Lung (tissue), 12 donors: Measurements from ENCODE around the gene ATP8B4. TPM values are rescaled to one million over a fixed set of nuclear protein-coding genes. Genes with fewer than 3 reads are reported as not detected.

Experiments
- ATAC-seq: fragments of 200-7000 bp; cut with Tn5 transposase; one replicate; pipeline ENCODE4 v1.9.1; 2020; ENCODE audit warnings: moderate number of reproducible peaks; ENCODE audit not compliant: insufficient read depth, low FRiP score
- DNase-seq, 3 donors: peaks; one replicate each; pipeline ENCODE4 v3.0.0-alpha.2; 2013 to 2017
- H3K27ac ChIP-seq, 2 donors: one replicate each; pipeline ENCODE4 v1.5.1; 2013; ENCODE audit warnings: mild to moderate bottlenecking in 2 of 2, moderate library complexity in 2 of 2, control low read depth in 1 of 2, inconsistent platforms in 1 of 2, low read depth in 1 of 2, low read length in 1 of 2
- H3K27me3 ChIP-seq, 3 donors: one replicate each; pipeline ENCODE4 v1.5.1; 2013; ENCODE audit warnings: low read length in 2 of 3; ENCODE audit not compliant: control insufficient read depth in 3 of 3, insufficient read depth in 3 of 3
- H3K36me3 ChIP-seq, 4 donors: one replicate each; pipeline ENCODE4 v1.5.1; 2013; ENCODE audit warnings: low read length in 4 of 4, mild to moderate bottlenecking in 1 of 4, moderate library complexity in 1 of 4; ENCODE audit not compliant: control insufficient read depth in 4 of 4, insufficient read depth in 4 of 4
- H3K4me1 ChIP-seq, 5 donors: one replicate each; pipeline ENCODE4 v1.5.1; 2013; ENCODE audit warnings: low read length in 5 of 5, mild to moderate bottlenecking in 2 of 5, moderate library complexity in 1 of 5; ENCODE audit not compliant: control insufficient read depth in 5 of 5, insufficient read depth in 5 of 5
- H3K4me3 ChIP-seq: one replicate; pipeline ENCODE4 v1.5.1; 2013; ENCODE audit warnings: mild to moderate bottlenecking, control low read depth, moderate library complexity
- H3K9ac ChIP-seq, 2 donors: one replicate each; pipeline ENCODE4 v1.5.1; 2013; ENCODE audit warnings: low read length in 2 of 2, control low read depth in 1 of 2; ENCODE audit not compliant: insufficient read depth in 1 of 2
- H3K9me3 ChIP-seq, 4 donors: one replicate each; pipeline ENCODE4 v1.5.1; 2013; ENCODE audit warnings: low read length in 3 of 4, mild to moderate bottlenecking in 1 of 4, moderate library complexity in 1 of 4; ENCODE audit not compliant: control insufficient read depth in 4 of 4, insufficient read depth in 3 of 4
- WGBS, 2 donors: extraction: QIAGEN DNeasy Blood & Tissue Kit; methylation state at CpG; one replicate each; pipeline ENCODE4 v1.1.7; 2013; 5-methylcytosine and 5-hydroxymethylcytosine counted together
- polyA plus RNA-seq, 2 donors: library from polyadenylated mRNA; stranded (reverse); fragments of 200-250 nt; gene quantifications; one replicate each; pipeline ENCODE4 v1.2.1, GENCODE V29; 2013
- total RNA-seq, 2 donors: library from RNA; depleted of rRNA in 1 of 2; stranded (reverse); fragments of >200 nt in 1 of 2; gene quantifications; one replicate each; pipeline ENCODE4 v1.2.1, GENCODE V29; 2014 to 2021
- TF ChIP-seq, protein P1 (sequence below): IDR thresholded peaks from 2 replicates; pipeline ENCODE4 v1.5.1; 2012; ENCODE audit warnings: mild to moderate bottlenecking; ENCODE audit errors: control extremely low read depth, extremely low read depth
- donor health status: control.
- donor health status: control.
- donor health status: Bipolar disorder and iron deficiency.
- donor health status: healthy.
- donor health status: DM: yes; HTN: yes; CAD: no.

ATP8B4 gene
- total and polyA plus RNA-seq, 4 donors = 1.6 to 23.1 (median 3.3) TPM

DNA sequence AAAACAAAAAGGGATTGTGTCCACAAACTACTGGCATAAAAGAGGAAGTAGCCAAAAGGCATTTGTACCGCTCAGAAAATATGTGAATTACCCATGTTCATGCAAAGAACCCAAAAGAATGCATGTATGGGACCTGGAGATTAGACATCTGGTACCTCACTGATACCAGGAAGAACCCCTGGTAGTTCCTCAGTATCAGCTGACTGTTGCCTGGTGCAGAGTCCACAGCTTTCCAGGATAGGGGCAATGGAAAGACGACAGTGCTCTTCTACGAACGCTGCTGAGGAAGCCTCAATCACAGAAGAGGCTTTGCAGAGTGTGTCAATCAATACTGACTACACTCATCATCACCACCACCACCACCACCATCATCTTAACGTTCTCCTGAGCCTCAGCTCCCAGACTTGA, 63.3 kb downstream of the ATP8B4 start:
- H3K27ac ChIP-seq = peak overlapping the region in 1 of 2 donors; percentile 6
- no peak overlapping the region for H3K9ac ChIP-seq
- WGBS, 2 donors = 41 to 67% methylated on average over 5 of the region's 5 CpGs

DNA sequence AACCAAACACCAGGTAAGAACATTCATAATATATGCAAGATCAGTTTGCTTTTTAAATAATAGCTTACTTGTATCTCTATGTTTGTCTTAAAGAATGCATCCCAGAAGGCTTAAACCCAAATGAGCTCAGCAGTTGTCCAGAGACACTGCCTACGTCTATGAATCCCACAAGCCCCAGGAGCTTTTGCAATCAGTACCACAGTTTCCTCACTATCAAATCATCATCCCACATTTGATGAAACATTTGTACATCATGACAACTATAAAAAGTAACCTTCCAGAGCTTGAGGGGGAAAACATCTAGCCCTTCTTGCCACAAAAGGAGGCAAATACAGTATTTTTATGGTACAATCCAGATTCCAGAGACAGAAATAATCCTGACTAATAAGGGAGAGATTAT, 63.7 kb downstream of the ATP8B4 start:
- no peaks in the 10 kb centered on the region for H3K9me3 ChIP-seq
- H3K36me3 ChIP-seq = no peaks in the 10 kb centered on the region
- no peak overlapping the region for H3K9ac ChIP-seq
- ATAC-seq = no peak
- H3K27me3 ChIP-seq = no peaks in the 10 kb centered on the region
- peaks cover 0 to 19% (median 0%) of the 10 kb centered on the region in 5 donors for H3K4me1 ChIP-seq
- H3K27ac ChIP-seq = peak overlapping the region in 1 of 2 donors; percentile 45
- no peak overlapping the region for H3K4me3 ChIP-seq
- TF ChIP-seq, protein P1, sequence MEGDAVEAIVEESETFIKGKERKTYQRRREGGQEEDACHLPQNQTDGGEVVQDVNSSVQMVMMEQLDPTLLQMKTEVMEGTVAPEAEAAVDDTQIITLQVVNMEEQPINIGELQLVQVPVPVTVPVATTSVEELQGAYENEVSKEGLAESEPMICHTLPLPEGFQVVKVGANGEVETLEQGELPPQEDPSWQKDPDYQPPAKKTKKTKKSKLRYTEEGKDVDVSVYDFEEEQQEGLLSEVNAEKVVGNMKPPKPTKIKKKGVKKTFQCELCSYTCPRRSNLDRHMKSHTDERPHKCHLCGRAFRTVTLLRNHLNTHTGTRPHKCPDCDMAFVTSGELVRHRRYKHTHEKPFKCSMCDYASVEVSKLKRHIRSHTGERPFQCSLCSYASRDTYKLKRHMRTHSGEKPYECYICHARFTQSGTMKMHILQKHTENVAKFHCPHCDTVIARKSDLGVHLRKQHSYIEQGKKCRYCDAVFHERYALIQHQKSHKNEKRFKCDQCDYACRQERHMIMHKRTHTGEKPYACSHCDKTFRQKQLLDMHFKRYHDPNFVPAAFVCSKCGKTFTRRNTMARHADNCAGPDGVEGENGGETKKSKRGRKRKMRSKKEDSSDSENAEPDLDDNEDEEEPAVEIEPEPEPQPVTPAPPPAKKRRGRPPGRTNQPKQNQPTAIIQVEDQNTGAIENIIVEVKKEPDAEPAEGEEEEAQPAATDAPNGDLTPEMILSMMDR = no peak
- 20 to 45% methylated on average over 1 of the region's 1 CpG for WGBS, 2 donors
- DNase-seq = no peak

More for the DNA sequence above, 63.3 kb downstream of the ATP8B4 start:
- H3K4me3 ChIP-seq = no peak overlapping the region
- DNase-seq (no peak), ATAC-seq (no peak)
- TF ChIP-seq, protein P1 = no peak
- H3K9me3 ChIP-seq = no peaks in the 10 kb centered on the region
- H3K36me3 ChIP-seq = no peaks in the 10 kb centered on the region
- H3K27me3 ChIP-seq = no peaks in the 10 kb centered on the region
- peaks cover 0 to 19% (median 0%) of the 10 kb centered on the region in 5 donors for H3K4me1 ChIP-seq

DNA sequence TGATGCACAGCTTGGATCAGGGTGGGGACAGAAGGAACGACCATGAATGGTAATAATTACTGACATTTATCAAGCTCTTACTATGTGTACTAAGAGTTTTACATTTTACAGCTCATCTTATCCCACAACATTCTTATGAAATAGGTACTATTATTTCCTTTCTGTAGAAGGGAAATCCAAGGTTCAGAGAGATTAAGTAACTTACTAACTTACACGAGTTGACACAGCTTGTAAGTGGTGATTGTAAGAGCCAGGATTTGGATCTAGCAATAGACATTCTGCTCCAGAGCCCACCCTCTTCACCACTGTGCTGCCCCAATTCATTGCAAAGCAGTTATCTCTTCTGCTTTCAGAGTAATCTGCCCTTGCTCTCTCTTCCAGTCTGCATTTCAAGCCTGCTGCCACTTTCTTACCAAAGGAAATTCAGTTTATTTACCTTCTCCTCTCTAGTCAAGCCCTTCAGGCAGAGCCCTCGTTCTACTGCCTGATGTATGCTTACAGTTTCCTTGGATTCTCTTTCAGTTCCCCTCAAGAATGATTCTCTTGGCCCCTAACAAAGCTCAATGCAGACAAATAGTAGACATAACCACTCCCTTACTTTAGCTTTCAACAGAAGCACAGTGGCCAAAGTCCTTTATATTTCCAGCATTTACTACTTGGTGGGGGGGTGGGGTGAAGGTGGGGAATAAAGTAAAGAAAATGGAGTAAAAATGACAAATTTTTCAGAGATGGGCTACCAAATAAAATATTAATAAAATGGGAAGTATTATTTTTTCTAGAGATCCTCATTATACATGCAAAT, 65.8 kb downstream of the ATP8B4 start:
- ATAC-seq (no peak), DNase-seq (no peak)
- TF ChIP-seq, protein P1 = no peak
- WGBS, 2 donors = 23 to 34% methylated on average over 3 of the region's 3 CpGs
- Histone ChIP-seq H3K36me3 (no peaks in the 10 kb centered on the region), H3K27ac (no peak overlapping the region), H3K9me3 (no peaks in the 10 kb centered on the region), H3K9ac (no peak overlapping the region), H3K4me1 (peaks cover 0 to 17% (median 0%) of the 10 kb centered on the region in 5 donors), H3K27me3 (no peaks in the 10 kb centered on the region), H3K4me3 (no peak overlapping the region)
